ENCODE measurements around the gene TMEM119.

Gene TMEM119

GRCh38 chr12:108582978-108583770 is 14.7 kb downstream of the TMEM119 start:
- TF ChIP-seq, protein P1, sequence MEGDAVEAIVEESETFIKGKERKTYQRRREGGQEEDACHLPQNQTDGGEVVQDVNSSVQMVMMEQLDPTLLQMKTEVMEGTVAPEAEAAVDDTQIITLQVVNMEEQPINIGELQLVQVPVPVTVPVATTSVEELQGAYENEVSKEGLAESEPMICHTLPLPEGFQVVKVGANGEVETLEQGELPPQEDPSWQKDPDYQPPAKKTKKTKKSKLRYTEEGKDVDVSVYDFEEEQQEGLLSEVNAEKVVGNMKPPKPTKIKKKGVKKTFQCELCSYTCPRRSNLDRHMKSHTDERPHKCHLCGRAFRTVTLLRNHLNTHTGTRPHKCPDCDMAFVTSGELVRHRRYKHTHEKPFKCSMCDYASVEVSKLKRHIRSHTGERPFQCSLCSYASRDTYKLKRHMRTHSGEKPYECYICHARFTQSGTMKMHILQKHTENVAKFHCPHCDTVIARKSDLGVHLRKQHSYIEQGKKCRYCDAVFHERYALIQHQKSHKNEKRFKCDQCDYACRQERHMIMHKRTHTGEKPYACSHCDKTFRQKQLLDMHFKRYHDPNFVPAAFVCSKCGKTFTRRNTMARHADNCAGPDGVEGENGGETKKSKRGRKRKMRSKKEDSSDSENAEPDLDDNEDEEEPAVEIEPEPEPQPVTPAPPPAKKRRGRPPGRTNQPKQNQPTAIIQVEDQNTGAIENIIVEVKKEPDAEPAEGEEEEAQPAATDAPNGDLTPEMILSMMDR (conservative IDR thresholded peaks at IDR 0.05; ENCODE audit: low read length) = no peak
- DNase-seq (ENCODE audit: low read depth) = no peak
- no peak overlapping the region for H3K4me3 ChIP-seq (ENCODE audit: low read length)

- DNase-seq (ENCODE audit: low read depth) = no peak
- no peak overlapping the region for H3K4me3 ChIP-seq (ENCODE audit: low read length)
- TF ChIP-seq, protein P1 (conservative IDR thresholded peaks at IDR 0.05; ENCODE audit: low read length) = no peak
Observed at GRCh38 chr12:108582509-108582908, 15.4 kb downstream of the TMEM119 start.

GRCh38 chr12:108581311-108582227 is 16.3 kb downstream of the TMEM119 start:
- DNase-seq (ENCODE audit: low read depth) = no peak
- H3K4me3 ChIP-seq (ENCODE audit: low read length) = no peak overlapping the region
- TF ChIP-seq, protein P1 (conservative IDR thresholded peaks at IDR 0.05; ENCODE audit: low read length) = no peak

GRCh38 chr12:108580531-108580930 is 17.4 kb downstream of the TMEM119 start:
- H3K4me3 ChIP-seq (ENCODE audit: low read length) = no peak overlapping the region
- TF ChIP-seq, protein P1 (conservative IDR thresholded peaks at IDR 0.05; ENCODE audit: low read length) = no peak
- DNase-seq (ENCODE audit: low read depth) = no peak

- TF ChIP-seq, protein P1 (conservative IDR thresholded peaks at IDR 0.05; ENCODE audit: low read length) = no peak
- H3K4me3 ChIP-seq (ENCODE audit: low read length) = no peak overlapping the region
- no peak for DNase-seq (ENCODE audit: low read depth)
Observed at GRCh38 chr12:108578813-108579212, 19.1 kb downstream of the TMEM119 start.

DNA sequence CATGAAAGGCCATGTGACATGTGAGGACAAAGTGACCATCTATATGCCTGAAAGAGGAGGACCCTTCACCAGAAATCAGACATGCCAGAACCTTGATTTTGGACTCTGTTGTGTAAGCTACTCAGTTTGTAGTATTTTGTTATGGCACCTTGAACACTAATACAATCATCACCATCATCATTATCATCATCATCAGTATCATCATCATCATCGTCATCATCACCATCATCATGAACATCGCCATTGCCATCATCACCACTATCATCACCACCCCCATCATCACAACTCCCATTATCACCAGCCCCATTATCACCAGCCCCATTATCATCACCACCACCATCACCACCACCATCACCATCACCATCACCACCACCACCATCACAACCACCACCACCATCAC is 19.6 kb downstream of the TMEM119 start:
- H3K4me3 ChIP-seq (ENCODE audit: low read length) = no peak overlapping the region
- TF ChIP-seq, protein P1 (conservative IDR thresholded peaks at IDR 0.05; ENCODE audit: low read length) = no peak
- no peak for DNase-seq (ENCODE audit: low read depth)

Measured in AG10803 (cell line).